K562 (cell line): Measurements from ENCODE around the gene MLXIPL. TPM values are rescaled to one million over a fixed set of nuclear protein-coding genes. Genes with fewer than 3 reads are reported as not detected.

Experiments
- ARID1B ChIP-seq: fragments of 450-650 bp; IDR thresholded peaks from 2 replicates; pipeline ENCODE4 v1.6.1; 2016; ENCODE audit warnings: antibody characterized with exemption, mild to moderate bottlenecking, inconsistent platforms
- ATF7 ChIP-seq: fragments of 450-650 bp; IDR thresholded peaks from 2 replicates; pipeline ENCODE4 v1.7.1; 2014; ENCODE audit warnings: mild to moderate bottlenecking, moderate library complexity
- CBX3 ChIP-seq, 2 experiments: IDR thresholded peaks; 1 replicate in 1 of 2; 2 replicates in 1 of 2; pipeline ENCODE4 v1.6.1; 2012; ENCODE audit warnings: inconsistent platforms in 2 of 2, low read length in 2 of 2, borderline replicate concordance in 1 of 2, control low read depth in 1 of 2
- CSDE1 ChIP-seq, 2 experiments: fragments of 450-650 bp; IDR thresholded peaks; 2 replicates each; pipeline ENCODE4 v1.6.1; 2016; ENCODE audit warnings: mild to moderate bottlenecking in 1 of 2
- CXXC5 ChIP-seq: fragments of 250-450 bp; sonication (Bioruptor Pico); IDR thresholded peaks from 2 replicates; pipeline ENCODE4 v1.8.0; 2022; ENCODE audit warnings: inconsistent platforms, mild to moderate bottlenecking, moderate library complexity
- HLTF ChIP-seq: fragments of 450-650 bp; IDR thresholded peaks from 2 replicates; pipeline ENCODE4 v1.6.1; 2016
- MECOM ChIP-seq: fragments of 250-450 bp; sonication (Bioruptor Pico); IDR thresholded peaks from 2 replicates; pipeline ENCODE4 v1.8.0; 2022; ENCODE audit warnings: inconsistent platforms
- MTA2 ChIP-seq: fragments of 450-650 bp; IDR thresholded peaks from 2 replicates; pipeline ENCODE4 v1.6.1; 2016; ENCODE audit warnings: low read depth
- NKRF ChIP-seq: fragments of 450-650 bp; IDR thresholded peaks from 2 replicates; pipeline ENCODE4 v1.6.1; 2016; ENCODE audit warnings: borderline replicate concordance
- PPARD ChIP-seq: fragments of 250-450 bp; sonication (Bioruptor Pico); IDR thresholded peaks from 2 replicates; pipeline ENCODE4 v1.8.0; 2022; ENCODE audit warnings: inconsistent platforms, mild to moderate bottlenecking, moderate library complexity
- PTBP1 ChIP-seq: fragments of 200-400 bp; formaldehyde crosslinking; IDR thresholded peaks from 2 replicates; pipeline ENCODE4 v1.6.1; 2017; ENCODE audit warnings: low read depth, low read length
- RBBP5 ChIP-seq: fragments of 200-600 bp; sonication (generic); IDR thresholded peaks from 2 replicates; pipeline ENCODE4 v1.6.1; 2012; ENCODE audit warnings: borderline replicate concordance, mild to moderate bottlenecking, low read length, control low read depth, inconsistent platforms; ENCODE audit not compliant: insufficient read depth, poor library complexity, severe bottlenecking
- SMAD4 ChIP-seq: fragments of 250-450 bp; sonication (Bioruptor Pico); conservative IDR thresholded peaks from 2 replicates; pipeline ENCODE4 v1.8.0; 2021; ENCODE audit warnings: inconsistent platforms, mild to moderate bottlenecking, moderate library complexity
- TRIM24 ChIP-seq, 2 experiments: fragments of 450-650 bp; IDR thresholded peaks; 2 replicates each; pipeline ENCODE4 v1.6.1; 2016
- ZNF445 ChIP-seq: fragments of 250-450 bp; sonication (Bioruptor Pico); IDR thresholded peaks from 2 replicates; pipeline ENCODE4 v1.4.0; 2020; ENCODE audit warnings: low read depth, mild to moderate bottlenecking, moderate library complexity
- ZNF561 ChIP-seq: fragments of 450-650 bp; formaldehyde crosslinking; conservative IDR thresholded peaks from 2 replicates; pipeline ENCODE4 v1.4.0; 2020; ENCODE audit warnings: mild to moderate bottlenecking, moderate library complexity
- polyA plus RNA-seq, 8 experiments: library from polyadenylated mRNA; depleted of rRNA in 4 of 8; stranded (reverse) in 5 of 8; unstranded in 3 of 8; fragments of >200 nt; fragmentation: Nextera tagmentation in 2 of 8; fragmentation: Illumina TruSeq in 1 of 8; extraction: Ambion mirVana in 2 of 8; extraction: Trizol in 1 of 8; gene quantifications; 2 replicates each; pipeline versions ENCODE4 v1.2.1 to v1.2.3, GENCODE V29; 2011 to 2014; ENCODE audit warnings: inconsistent platforms in 1 of 8, missing spikeins in 1 of 8
- total RNA-seq, 7 experiments: library from RNA; depleted of rRNA in 6 of 7; stranded (reverse); fragments of >200 nt in 6 of 7; fragmentation: Illumina TruSeq in 2 of 7; extraction: Trizol in 2 of 7; gene quantifications; 2 replicates each; pipeline versions ENCODE4 v1.2.1 to v1.2.3, GENCODE V29; 2011 to 2021; ENCODE audit warnings: low replicate concordance in 1 of 7
- TF ChIP-seq, protein P1 (sequence below), 2 experiments: fragments of 250-450 bp in 1 of 2; fragments of 450-650 bp in 1 of 2; sonication (Bioruptor Pico) in 1 of 2; IDR thresholded peaks; 2 replicates each; pipeline versions ENCODE4 v1.6.1 to v1.8.0; 2016 to 2021; ENCODE audit warnings: mild to moderate bottlenecking in 2 of 2, moderate library complexity in 2 of 2, missing compliant biosample characterization in 1 of 2, missing genetic modification characterization in 1 of 2
- TF ChIP-seq, protein P2 (sequence below): fragments of 250-450 bp; sonication (Bioruptor Pico); IDR thresholded peaks from 2 replicates; pipeline ENCODE4 v1.4.0; 2020; ENCODE audit warnings: mild to moderate bottlenecking, moderate library complexity
- TF ChIP-seq, protein P3 (sequence below), 2 experiments: fragments of 450-650 bp; IDR thresholded peaks; 2 replicates each; pipeline ENCODE4 v1.6.1; 2018; ENCODE audit warnings: mild to moderate bottlenecking in 2 of 2, low read depth in 1 of 2; ENCODE audit not compliant: partially characterized antibody in 2 of 2

Gene MLXIPL
- total and polyA plus RNA-seq, 9 of the 15 experiments (the other 6 are each of a cell fraction or from before 2014, with no cell fraction given) = 0.11 to 18.4 (median 1.4) TPM

- TF ChIP-seq, protein P1, sequence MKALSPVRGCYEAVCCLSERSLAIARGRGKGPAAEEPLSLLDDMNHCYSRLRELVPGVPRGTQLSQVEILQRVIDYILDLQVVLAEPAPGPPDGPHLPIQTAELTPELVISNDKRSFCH (CRISPR knock-in tag; IDR thresholded peaks at IDR 0.05) = no peak
- TF ChIP-seq, protein P1 (tag; IDR thresholded peaks at IDR 0.05) = no peak; the same call in 1 of the 2 replicates
- TF ChIP-seq SMAD4 (CRISPR knock-in tag) (peak; percentile 84; the same call in 1 of the 2 replicates), ATF7 (peak; percentile 56; the same call in 1 of the 2 replicates), CBX3 (IDR thresholded peaks at IDR 0.05; ENCODE audit: borderline replicate concordance in 1 of 2, low read length in 2 of 2) (peak in 1 of 2 experiments; percentile 58; a peak in 1 of 3 replicates), NKRF (peak; percentile 55; the same call in 1 of the 2 replicates), TRIM24 (IDR thresholded peaks at IDR 0.05) (peak; percentile 65 to 77; a peak in 3 of 4 replicates), ZNF561 (CRISPR knock-in tag) (no peak), PPARD (CRISPR knock-in tag) (no peak), PTBP1 (no peak), ARID1B (peak; percentile 81), RBBP5 (no peak), MECOM (peak; percentile 77; the same call in 1 of the 2 replicates), ZNF445 (no peak), CXXC5 (CRISPR knock-in tag) (peak; percentile 67), CSDE1 (IDR thresholded peaks at IDR 0.05) (no peak), MTA2 (peak; percentile 33; the same call in 1 of the 2 replicates), HLTF (no peak)
- TF ChIP-seq, protein P2, sequence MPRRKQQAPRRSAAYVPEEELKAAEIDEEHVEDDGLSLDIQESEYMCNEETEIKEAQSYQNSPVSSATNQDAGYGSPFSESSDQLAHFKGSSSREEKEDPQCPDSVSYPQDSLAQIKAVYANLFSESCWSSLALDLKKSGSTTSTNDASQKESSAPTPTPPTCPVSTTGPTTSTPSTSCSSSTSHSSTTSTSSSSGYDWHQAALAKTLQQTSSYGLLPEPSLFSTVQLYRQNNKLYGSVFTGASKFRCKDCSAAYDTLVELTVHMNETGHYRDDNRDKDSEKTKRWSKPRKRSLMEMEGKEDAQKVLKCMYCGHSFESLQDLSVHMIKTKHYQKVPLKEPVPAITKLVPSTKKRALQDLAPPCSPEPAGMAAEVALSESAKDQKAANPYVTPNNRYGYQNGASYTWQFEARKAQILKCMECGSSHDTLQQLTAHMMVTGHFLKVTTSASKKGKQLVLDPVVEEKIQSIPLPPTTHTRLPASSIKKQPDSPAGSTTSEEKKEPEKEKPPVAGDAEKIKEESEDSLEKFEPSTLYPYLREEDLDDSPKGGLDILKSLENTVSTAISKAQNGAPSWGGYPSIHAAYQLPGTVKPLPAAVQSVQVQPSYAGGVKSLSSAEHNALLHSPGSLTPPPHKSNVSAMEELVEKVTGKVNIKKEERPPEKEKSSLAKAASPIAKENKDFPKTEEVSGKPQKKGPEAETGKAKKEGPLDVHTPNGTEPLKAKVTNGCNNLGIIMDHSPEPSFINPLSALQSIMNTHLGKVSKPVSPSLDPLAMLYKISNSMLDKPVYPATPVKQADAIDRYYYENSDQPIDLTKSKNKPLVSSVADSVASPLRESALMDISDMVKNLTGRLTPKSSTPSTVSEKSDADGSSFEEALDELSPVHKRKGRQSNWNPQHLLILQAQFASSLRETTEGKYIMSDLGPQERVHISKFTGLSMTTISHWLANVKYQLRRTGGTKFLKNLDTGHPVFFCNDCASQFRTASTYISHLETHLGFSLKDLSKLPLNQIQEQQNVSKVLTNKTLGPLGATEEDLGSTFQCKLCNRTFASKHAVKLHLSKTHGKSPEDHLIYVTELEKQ = no peak
- TF ChIP-seq, protein P3, sequence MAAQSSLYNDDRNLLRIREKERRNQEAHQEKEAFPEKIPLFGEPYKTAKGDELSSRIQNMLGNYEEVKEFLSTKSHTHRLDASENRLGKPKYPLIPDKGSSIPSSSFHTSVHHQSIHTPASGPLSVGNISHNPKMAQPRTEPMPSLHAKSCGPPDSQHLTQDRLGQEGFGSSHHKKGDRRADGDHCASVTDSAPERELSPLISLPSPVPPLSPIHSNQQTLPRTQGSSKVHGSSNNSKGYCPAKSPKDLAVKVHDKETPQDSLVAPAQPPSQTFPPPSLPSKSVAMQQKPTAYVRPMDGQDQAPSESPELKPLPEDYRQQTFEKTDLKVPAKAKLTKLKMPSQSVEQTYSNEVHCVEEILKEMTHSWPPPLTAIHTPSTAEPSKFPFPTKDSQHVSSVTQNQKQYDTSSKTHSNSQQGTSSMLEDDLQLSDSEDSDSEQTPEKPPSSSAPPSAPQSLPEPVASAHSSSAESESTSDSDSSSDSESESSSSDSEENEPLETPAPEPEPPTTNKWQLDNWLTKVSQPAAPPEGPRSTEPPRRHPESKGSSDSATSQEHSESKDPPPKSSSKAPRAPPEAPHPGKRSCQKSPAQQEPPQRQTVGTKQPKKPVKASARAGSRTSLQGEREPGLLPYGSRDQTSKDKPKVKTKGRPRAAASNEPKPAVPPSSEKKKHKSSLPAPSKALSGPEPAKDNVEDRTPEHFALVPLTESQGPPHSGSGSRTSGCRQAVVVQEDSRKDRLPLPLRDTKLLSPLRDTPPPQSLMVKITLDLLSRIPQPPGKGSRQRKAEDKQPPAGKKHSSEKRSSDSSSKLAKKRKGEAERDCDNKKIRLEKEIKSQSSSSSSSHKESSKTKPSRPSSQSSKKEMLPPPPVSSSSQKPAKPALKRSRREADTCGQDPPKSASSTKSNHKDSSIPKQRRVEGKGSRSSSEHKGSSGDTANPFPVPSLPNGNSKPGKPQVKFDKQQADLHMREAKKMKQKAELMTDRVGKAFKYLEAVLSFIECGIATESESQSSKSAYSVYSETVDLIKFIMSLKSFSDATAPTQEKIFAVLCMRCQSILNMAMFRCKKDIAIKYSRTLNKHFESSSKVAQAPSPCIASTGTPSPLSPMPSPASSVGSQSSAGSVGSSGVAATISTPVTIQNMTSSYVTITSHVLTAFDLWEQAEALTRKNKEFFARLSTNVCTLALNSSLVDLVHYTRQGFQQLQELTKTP (IDR thresholded peaks at IDR 0.05; ENCODE audit: low read depth in 1 of 2, partially characterized antibody in 2 of 2) = no peak
Measured at GRCh38 chr7:73572767-73573186, 51.5 kb downstream of the MLXIPL start (continued).
